Measurements from ENCODE around the gene DKK3.

Gene DKK3

GRCh38 chr11:12015486-12015885 lies 7.1 kb upstream of the DKK3 start:
- in situ Hi-C loops (cut with HindIII; ENCODE audit: low sequenced_read_pairs) = no loop called here
- DNase-seq (ENCODE audit: low read depth) = no peak
- H3K4me3 ChIP-seq (ENCODE audit: low read depth, low read length) = no peak overlapping the region
- no peak for TF ChIP-seq CTCF (IDR thresholded peaks at IDR 0.05; ENCODE audit: low read depth, low read length, missing control alignments)

- H3K4me3 ChIP-seq (ENCODE audit: low read depth, low read length) = no peak overlapping the region
- in situ Hi-C loops (cut with HindIII; ENCODE audit: low sequenced_read_pairs) = no loop called here
- TF ChIP-seq CTCF (IDR thresholded peaks at IDR 0.05; ENCODE audit: low read depth, low read length, missing control alignments) = no peak
- DNase-seq (ENCODE audit: low read depth) = no peak
Observed at GRCh38 chr11:12013781-12014180, 5.4 kb upstream of the DKK3 start.

- DNase-seq (ENCODE audit: low read depth) = no peak
- in situ Hi-C loops (cut with HindIII; ENCODE audit: low sequenced_read_pairs) = no loop called here
- peak overlapping the region; percentile 79 for H3K4me3 ChIP-seq (ENCODE audit: low read depth, low read length)
- TF ChIP-seq CTCF (IDR thresholded peaks at IDR 0.05; ENCODE audit: low read depth, low read length, missing control alignments) = no peak
Observed at GRCh38 chr11:12009617-12010321, 1.3 kb upstream of the DKK3 start.

- H3K4me3 ChIP-seq (ENCODE audit: low read depth, low read length) = peak overlapping the region; percentile 79
- DNase-seq (ENCODE audit: low read depth) = no peak
- no peak for TF ChIP-seq CTCF (IDR thresholded peaks at IDR 0.05; ENCODE audit: low read depth, low read length, missing control alignments)
- in situ Hi-C loops (cut with HindIII; ENCODE audit: low sequenced_read_pairs) = no loop called here
Observed at GRCh38 chr11:12008790-12009616, 577 bp upstream of the DKK3 start.

GRCh38 chr11:12007230-12007593 lies 1.2 kb downstream of the DKK3 start:
- in situ Hi-C loops (cut with HindIII; ENCODE audit: low sequenced_read_pairs) = no loop called here
- peak overlapping the region; percentile 79 for H3K4me3 ChIP-seq (ENCODE audit: low read depth, low read length)
- no peak for TF ChIP-seq CTCF (IDR thresholded peaks at IDR 0.05; ENCODE audit: low read depth, low read length, missing control alignments)
- no peak for DNase-seq (ENCODE audit: low read depth)

GRCh38 chr11:12006552-12007229 lies 1.7 kb downstream of the DKK3 start:
- TF ChIP-seq CTCF (IDR thresholded peaks at IDR 0.05; ENCODE audit: low read depth, low read length, missing control alignments) = no peak
- peak overlapping the region; percentile 79 for H3K4me3 ChIP-seq (ENCODE audit: low read depth, low read length)
- DNase-seq (ENCODE audit: low read depth) = no peak
- in situ Hi-C loops (cut with HindIII; ENCODE audit: low sequenced_read_pairs) = no loop called here

Measured in astrocyte of the cerebellum (primary cell).